Peyer's patch (tissue), 4 donors: ENCODE results near the gene PTPN18.

ENCODE experiments used
- CTCF ChIP-seq, 6 experiments: fragments of 450-650 bp in 4 of 6; fragments of 200-600 bp in 2 of 6; sonication (generic) in 1 of 6; IDR thresholded peaks; one replicate each; pipeline ENCODE4 v1.5.1; 2017 to 2019; ENCODE audit warnings: antibody characterized with exemption in 6 of 6, mild to moderate bottlenecking in 3 of 6, moderate library complexity in 1 of 6
- POLR2A ChIP-seq, 2 donors: fragments of 450-650 bp; IDR thresholded peaks; one replicate each; pipeline ENCODE4 v1.5.1; 2017; ENCODE audit warnings: antibody characterized with exemption in 2 of 2, mild to moderate bottlenecking in 2 of 2, moderate library complexity in 2 of 2

GRCh38 chr2:130393318-130393910 lies 37.6 kb downstream of the PTPN18 start:
- TF ChIP-seq CTCF (IDR thresholded peaks at IDR 0.05) (no peak), POLR2A (IDR thresholded peaks at IDR 0.05) (no peak)
